MCF 10A (cell line): Measurements from ENCODE around the gene ARHGEF28. TPM values are rescaled to one million over a fixed set of nuclear protein-coding genes. Genes with fewer than 3 reads are reported as not detected.

Source experiments
- BruUV-seq: library from RNA; stranded (reverse); fragments of 400-500 nt; replicated peaks from 2 replicates; lab custom pipeline; 2021; lab: Mats Ljungman, UMichigan
- CTCF ChIA-PET: fragments of 300-600 bp; sonication (Branson Sonifier 250); formaldehyde crosslinking; extraction: SDS; loops from one replicate; lab custom pipeline; 2021; ENCODE audit warnings: antibody characterized with exemption, inconsistent platforms; lab: Yijun Ruan, JAX
- POLR2A ChIA-PET: fragments of 300-600, 350-650 bp; sonication (Branson Sonifier 250); formaldehyde crosslinking; extraction: SDS; loops from one replicate; lab custom pipeline; 2020; ENCODE audit warnings: antibody characterized with exemption, inconsistent platforms; lab: Yijun Ruan, JAX
- DNase-seq: peaks from one replicate; pipeline ENCODE4 v3.0.0-alpha.2; 2018; ENCODE audit not compliant: unreplicated experiment
- H3K27ac Mint-ChIP-seq: one replicate; pipeline ENCODE4 v1.8.0; 2022; ENCODE audit warnings: mild to moderate bottlenecking, low read depth, mixed read lengths; ENCODE audit not compliant: unreplicated experiment
- H3K27me3 Mint-ChIP-seq: one replicate; pipeline ENCODE4 v1.8.0; 2022; ENCODE audit warnings: mixed read lengths; ENCODE audit not compliant: insufficient read depth, unreplicated experiment
- H3K36me3 Mint-ChIP-seq: one replicate; pipeline ENCODE4 v1.8.0; 2022; ENCODE audit warnings: mild to moderate bottlenecking, moderate library complexity, mixed read lengths; ENCODE audit not compliant: insufficient read depth, unreplicated experiment
- H3K4me1 Mint-ChIP-seq: one replicate; pipeline ENCODE4 v1.8.0; 2022; ENCODE audit warnings: mixed read lengths; ENCODE audit not compliant: insufficient read depth, unreplicated experiment
- H3K4me3 Mint-ChIP-seq: one replicate; pipeline ENCODE4 v1.8.0; 2022; ENCODE audit warnings: mild to moderate bottlenecking, moderate library complexity, mixed read lengths; ENCODE audit not compliant: unreplicated experiment
- H3K9me3 Mint-ChIP-seq: one replicate; pipeline ENCODE4 v1.8.0; 2022; ENCODE audit warnings: mixed read lengths; ENCODE audit not compliant: unreplicated experiment
- intact Hi-C: fragments of 100-400 bp; cut with micrococcal nuclease; formaldehyde crosslinking; loops from 2 replicates; pipeline ENCODE4 v1.14.1; 2022
- total RNA-seq: library from RNA; stranded (reverse); gene quantifications from 2 replicates; pipeline ENCODE4 v1.2.3, GENCODE V29; 2022
- TF ChIP-seq, protein P1 (sequence below): fragments of 200-600 bp; IDR thresholded peaks from one replicate; pipeline ENCODE4 v1.8.0; 2022; ENCODE audit warnings: antibody characterized with exemption, mild to moderate bottlenecking; ENCODE audit not compliant: unreplicated experiment

ARHGEF28 gene
- total RNA-seq, 1 experiment from 2014 or later: 34.8 TPM

DNA sequence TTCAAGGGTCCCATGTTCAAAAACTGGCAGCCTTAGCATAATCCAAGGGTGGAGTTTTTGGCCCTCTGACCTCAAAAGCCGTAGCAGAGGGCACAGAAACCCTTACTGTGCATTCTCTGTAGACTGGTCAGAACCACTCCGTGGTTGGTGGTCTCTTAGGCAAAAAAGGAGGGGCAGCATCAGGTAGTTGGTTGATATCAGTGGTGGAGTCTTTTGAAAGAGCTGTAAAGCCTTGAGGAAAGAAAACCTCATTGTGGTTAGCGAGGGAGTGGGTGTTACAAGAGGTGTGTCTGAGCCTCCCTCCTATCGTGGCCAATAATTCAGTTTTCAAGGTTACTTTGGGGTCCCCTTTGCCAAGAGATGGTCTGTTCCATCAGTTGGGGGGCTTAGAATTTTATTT is 40.9 kb downstream of the ARHGEF28 start:
- BruUV-seq: no TSS peak
- H3K27ac Mint-ChIP-seq: no peak overlapping the region

DNA sequence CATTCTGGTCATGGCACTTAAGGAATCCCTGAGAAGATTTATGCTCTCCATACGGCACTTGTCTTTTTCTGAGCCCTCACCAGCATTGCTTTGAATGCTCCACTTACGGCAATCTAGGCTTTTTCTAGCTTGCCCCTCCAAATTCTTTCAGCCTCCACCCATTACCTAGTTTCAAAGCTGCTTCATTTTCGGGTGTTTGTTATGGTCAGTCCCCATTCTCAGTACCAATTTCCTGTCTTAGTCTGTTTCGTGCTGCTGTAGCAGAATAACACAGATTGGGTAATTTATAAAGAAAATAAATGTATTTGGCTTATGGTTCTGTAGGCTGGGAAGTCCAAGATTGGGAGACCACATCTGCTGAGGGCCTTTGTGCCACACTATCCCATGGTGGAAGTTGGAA is 42.0 kb downstream of the ARHGEF28 start:
- no TSS peak for BruUV-seq
- Mint-ChIP-seq H3K4me3 (no peak overlapping the region), H3K4me1 (peaks cover 25% of the 10 kb centered on the region), H3K9me3 (peaks cover 8% of the 10 kb centered on the region), H3K36me3 (no peaks in the 10 kb centered on the region), H3K27ac (peak overlapping the region; percentile 46), H3K27me3 (no peaks in the 10 kb centered on the region)
- TF ChIP-seq, protein P1, sequence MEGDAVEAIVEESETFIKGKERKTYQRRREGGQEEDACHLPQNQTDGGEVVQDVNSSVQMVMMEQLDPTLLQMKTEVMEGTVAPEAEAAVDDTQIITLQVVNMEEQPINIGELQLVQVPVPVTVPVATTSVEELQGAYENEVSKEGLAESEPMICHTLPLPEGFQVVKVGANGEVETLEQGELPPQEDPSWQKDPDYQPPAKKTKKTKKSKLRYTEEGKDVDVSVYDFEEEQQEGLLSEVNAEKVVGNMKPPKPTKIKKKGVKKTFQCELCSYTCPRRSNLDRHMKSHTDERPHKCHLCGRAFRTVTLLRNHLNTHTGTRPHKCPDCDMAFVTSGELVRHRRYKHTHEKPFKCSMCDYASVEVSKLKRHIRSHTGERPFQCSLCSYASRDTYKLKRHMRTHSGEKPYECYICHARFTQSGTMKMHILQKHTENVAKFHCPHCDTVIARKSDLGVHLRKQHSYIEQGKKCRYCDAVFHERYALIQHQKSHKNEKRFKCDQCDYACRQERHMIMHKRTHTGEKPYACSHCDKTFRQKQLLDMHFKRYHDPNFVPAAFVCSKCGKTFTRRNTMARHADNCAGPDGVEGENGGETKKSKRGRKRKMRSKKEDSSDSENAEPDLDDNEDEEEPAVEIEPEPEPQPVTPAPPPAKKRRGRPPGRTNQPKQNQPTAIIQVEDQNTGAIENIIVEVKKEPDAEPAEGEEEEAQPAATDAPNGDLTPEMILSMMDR: no peak
- intact Hi-C loops: no loop called here
- no peak for DNase-seq
- CTCF ChIA-PET: interaction anchor here (0.6 kb wide), 1 partner anchor 22 kb away, joined by 3 read pairs; no protein-coding TSS in a partner anchor
- POLR2A ChIA-PET: no interaction called here

More for the DNA sequence above, 40.9 kb downstream of the ARHGEF28 start:
- DNase-seq: no peak
- ChIA-PET POLR2A (no interaction called here), CTCF (no interaction called here)
- Mint-ChIP-seq H3K4me1 (peaks cover 19% of the 10 kb centered on the region), H3K27me3 (no peaks in the 10 kb centered on the region), H3K4me3 (no peak overlapping the region), H3K9me3 (peaks cover 8% of the 10 kb centered on the region), H3K36me3 (no peaks in the 10 kb centered on the region)
- TF ChIP-seq, protein P1: no peak
- intact Hi-C loops: no loop called here

DNA sequence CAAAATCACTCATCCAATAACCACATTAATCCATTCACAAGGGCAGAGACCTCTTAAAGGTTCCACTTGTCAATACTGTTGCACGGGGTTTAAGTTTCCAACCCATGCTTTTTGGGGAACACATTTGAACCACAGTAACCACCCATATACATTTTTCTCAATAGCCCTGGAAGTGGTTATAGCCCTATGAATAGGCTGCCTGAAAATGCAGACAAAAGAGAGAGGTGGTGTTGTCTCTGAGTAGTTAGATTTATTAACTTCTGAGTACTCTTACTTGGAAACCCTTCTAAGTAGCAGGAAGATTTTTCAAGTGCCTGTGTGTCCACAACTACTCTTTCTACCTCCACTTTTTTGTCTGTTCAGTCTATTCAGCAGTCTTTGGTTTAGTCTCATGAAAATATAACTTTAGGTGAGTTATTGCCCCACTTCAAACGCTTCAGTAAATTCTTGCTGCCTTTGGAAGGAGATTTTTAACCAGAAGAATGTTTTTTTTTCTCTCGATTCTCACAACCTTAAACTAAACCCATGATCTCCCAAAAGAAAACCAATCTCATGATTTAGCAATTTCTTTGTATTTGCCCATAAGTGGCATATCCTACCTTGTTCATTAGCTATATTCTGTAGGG is 42.6 kb downstream of the ARHGEF28 start:
- DNase-seq: no peak
- Mint-ChIP-seq H3K4me3 (no peak overlapping the region), H3K27ac (peak overlapping the region; percentile 46), H3K9me3 (peaks cover 8% of the 10 kb centered on the region), H3K4me1 (peaks cover 29% of the 10 kb centered on the region), H3K27me3 (no peaks in the 10 kb centered on the region), H3K36me3 (no peaks in the 10 kb centered on the region)
- TF ChIP-seq, protein P1: no peak
- intact Hi-C loops: no loop called here
- BruUV-seq: no TSS peak
- ChIA-PET POLR2A (no interaction called here), CTCF (interaction anchor here (1.0 kb wide), 1 partner anchor 25 kb away, joined by 4 read pairs; no protein-coding TSS in a partner anchor)

DNA sequence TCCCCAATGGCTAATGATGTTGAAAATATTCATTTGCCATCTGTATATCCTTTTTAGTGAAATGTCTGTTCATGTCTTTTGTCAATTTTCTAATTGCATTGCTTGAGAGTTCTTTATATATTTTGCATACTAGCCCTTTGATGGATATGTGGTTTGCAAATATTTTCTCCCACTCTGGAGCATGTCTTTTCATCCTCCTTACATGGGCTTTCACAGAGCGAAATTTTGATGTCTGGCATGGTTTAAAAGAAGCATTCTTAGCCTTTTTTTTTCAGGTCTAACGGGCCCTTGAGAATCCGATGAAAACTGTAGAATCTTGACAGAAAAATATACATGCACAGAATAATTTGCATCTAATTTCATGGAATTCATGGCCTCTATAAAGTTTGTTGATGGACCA is 44.7 kb downstream of the ARHGEF28 start:
- TF ChIP-seq, protein P1: no peak
- CTCF ChIA-PET: no interaction called here

More for the DNA sequence above, 44.7 kb downstream of the ARHGEF28 start:
- POLR2A ChIA-PET: interaction anchor here (0.6 to 3.2 kb wide), 3 partner anchors 26 to 31 kb away, joined by 3 to 22 read pairs (median 3); no protein-coding TSS in a partner anchor
- Mint-ChIP-seq H3K36me3 (no peaks in the 10 kb centered on the region), H3K4me1 (peaks cover 34% of the 10 kb centered on the region), H3K9me3 (no peaks in the 10 kb centered on the region), H3K27ac (no peak overlapping the region), H3K4me3 (no peak overlapping the region), H3K27me3 (no peaks in the 10 kb centered on the region)
- BruUV-seq: no TSS peak
- DNase-seq: no peak
- intact Hi-C loops: no loop called here
